WTC11 (cell line): ENCODE measurements around the gene WNK3. TPM values are rescaled to one million over a fixed set of nuclear protein-coding genes. Genes with fewer than 3 reads are reported as not detected.
A peak's percentile ranks its signal among the peaks of the same experiment; 100 is the strongest.

Experiments used
- ATAC-seq: fragments of 200-7000 bp; cut with Tn5 transposase; 2 replicates; pipeline ENCODE4 v1.10.0; 2021; ENCODE audit warnings: mild to moderate bottlenecking, moderate library complexity
- CTCF ChIA-PET: fragments of 300-600 bp; sonication (Branson Sonifier 250); formaldehyde crosslinking; loops from one replicate; lab custom pipeline; 2021; ENCODE audit warnings: antibody characterized with exemption; lab: Charles Lee
- POLR2A ChIA-PET: fragments of 350-600 bp; sonication (Branson Sonifier 250); formaldehyde crosslinking; loops from one replicate; lab custom pipeline; 2021; ENCODE audit warnings: antibody characterized with exemption; lab: Charles Lee
- DNase-seq: peaks from one replicate; pipeline ENCODE4 v3.0.0; 2021; ENCODE audit warnings: low spot score
- H3K27ac Mint-ChIP-seq: 2 replicates; pipeline ENCODE4 v1.8.0; 2021; ENCODE audit warnings: mixed read lengths
- H3K27me3 Mint-ChIP-seq: 2 replicates; pipeline ENCODE4 v1.8.0; 2021; ENCODE audit warnings: low read depth, mild to moderate bottlenecking, moderate library complexity, mixed read lengths
- H3K36me3 Mint-ChIP-seq: 2 replicates; pipeline ENCODE4 v1.8.0; 2021; ENCODE audit warnings: mixed read lengths
- H3K4me1 Mint-ChIP-seq: 2 replicates; pipeline ENCODE4 v1.8.0; 2022; ENCODE audit warnings: mixed read lengths
- H3K4me3 Mint-ChIP-seq: 2 replicates; pipeline ENCODE4 v1.8.0; 2021; ENCODE audit warnings: mild to moderate bottlenecking, moderate library complexity, mixed read lengths
- H3K9me3 Mint-ChIP-seq: 2 replicates; pipeline ENCODE4 v1.8.0; 2021; ENCODE audit warnings: mixed read lengths
- ATF2 ChIP-seq: sonication (generic); formaldehyde crosslinking; IDR thresholded peaks from 2 replicates; pipeline ENCODE4 v1.8.1; 2022; ENCODE audit warnings: low read depth, missing genetic modification reagents, borderline replicate concordance
- E2F1 ChIP-seq: sonication (generic); formaldehyde crosslinking; IDR thresholded peaks from 2 replicates; pipeline ENCODE4 v1.8.0; 2022; ENCODE audit warnings: mild to moderate bottlenecking, missing genetic modification reagents
- ELF4 ChIP-seq: sonication (generic); formaldehyde crosslinking; IDR thresholded peaks from 2 replicates; pipeline ENCODE4 v1.8.1; 2022; ENCODE audit warnings: low read depth, mild to moderate bottlenecking, moderate library complexity, missing genetic modification reagents
- EMX1 ChIP-seq: fragments of 250-450 bp; sonication (Bioruptor Pico); IDR thresholded peaks from 2 replicates; pipeline ENCODE4 v1.8.0; 2021; ENCODE audit warnings: mild to moderate bottlenecking
- ERG ChIP-seq: fragments of 250-450 bp; sonication (Bioruptor Pico); IDR thresholded peaks from 2 replicates; pipeline ENCODE4 v1.8.0; 2021; ENCODE audit warnings: mild to moderate bottlenecking
- GTF2I ChIP-seq: fragments of 250-450 bp; sonication (Bioruptor Pico); conservative IDR thresholded peaks from 2 replicates; pipeline ENCODE4 v1.4.0; 2021; ENCODE audit warnings: mild to moderate bottlenecking
- HMGA2 ChIP-seq: fragments of 250-450 bp; sonication (Bioruptor Pico); IDR thresholded peaks from 2 replicates; pipeline ENCODE4 v1.4.0; 2021; ENCODE audit warnings: mild to moderate bottlenecking, moderate library complexity
- KAT7 ChIP-seq: sonication (generic); formaldehyde crosslinking; IDR thresholded peaks from 2 replicates; pipeline ENCODE4 v1.8.1; 2023; ENCODE audit warnings: missing genetic modification reagents, mild to moderate bottlenecking, borderline replicate concordance
- MAX ChIP-seq: sonication (generic); formaldehyde crosslinking; IDR thresholded peaks from 2 replicates; pipeline ENCODE4 v1.8.0; 2022; ENCODE audit warnings: mild to moderate bottlenecking, missing genetic modification reagents
- RORB ChIP-seq: fragments of 250-450 bp; sonication (Bioruptor Pico); IDR thresholded peaks from 2 replicates; pipeline ENCODE4 v1.9.0; 2021; ENCODE audit warnings: mild to moderate bottlenecking
- SP1 ChIP-seq: sonication (generic); formaldehyde crosslinking; conservative IDR thresholded peaks from 2 replicates; pipeline ENCODE4 v1.8.1; 2022; ENCODE audit warnings: missing genetic modification reagents
- TCF7 ChIP-seq: sonication (generic); formaldehyde crosslinking; IDR thresholded peaks from 2 replicates; pipeline ENCODE4 v1.8.0; 2022; ENCODE audit warnings: mild to moderate bottlenecking, low read depth, missing genetic modification reagents, moderate library complexity
- USF1 ChIP-seq: sonication (generic); formaldehyde crosslinking; IDR thresholded peaks from 2 replicates; pipeline ENCODE4 v1.8.0; 2022; ENCODE audit warnings: mild to moderate bottlenecking, missing genetic modification reagents
- USF2 ChIP-seq: sonication (generic); formaldehyde crosslinking; IDR thresholded peaks from 2 replicates; pipeline ENCODE4 v1.8.1; 2023; ENCODE audit warnings: mild to moderate bottlenecking, missing genetic modification reagents, moderate library complexity
- total RNA-seq: library from RNA; stranded (reverse); gene quantifications from 3 replicates; pipeline ENCODE4 v1.2.3, GENCODE V29; 2021
- TF ChIP-seq, protein P1 (sequence below): sonication (generic); formaldehyde crosslinking; IDR thresholded peaks from 2 replicates; pipeline ENCODE4 v1.8.1; 2022; ENCODE audit warnings: mild to moderate bottlenecking, moderate library complexity, missing genetic modification reagents
- TF ChIP-seq, protein P2 (sequence below): sonication (generic); formaldehyde crosslinking; IDR thresholded peaks from 2 replicates; pipeline ENCODE4 v1.8.1; 2022; ENCODE audit warnings: low read depth, mild to moderate bottlenecking, moderate library complexity, missing genetic modification reagents, borderline replicate concordance

Gene WNK3
- total RNA-seq, 1 experiment from 2014 or later = 27.5 TPM

DNA sequence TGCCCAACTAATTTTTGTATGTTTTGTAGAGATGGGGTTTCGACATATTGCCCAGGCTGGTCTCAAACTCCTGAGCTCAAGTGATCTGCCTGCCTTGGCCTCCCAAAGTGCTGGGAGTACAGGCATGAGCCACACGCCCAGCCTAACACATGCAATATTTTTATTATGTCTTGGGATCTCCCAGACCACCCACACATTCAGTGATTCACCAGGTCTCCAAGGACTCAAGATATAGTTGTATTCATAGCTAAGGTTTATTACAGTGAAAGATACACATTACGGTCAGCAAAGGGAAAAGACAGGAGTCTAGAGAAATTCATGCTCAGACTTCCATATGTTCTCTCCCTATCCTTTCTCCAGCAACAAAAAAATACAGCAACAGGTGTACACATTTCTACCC is 149.3 kb downstream of the WNK3 start (continued):
- no peak for TF ChIP-seq USF2 (CRISPR knock-in tag)
- TF ChIP-seq ATF2 (CRISPR knock-in tag) = no peak

GRCh38 chrX:54198262-54198661 is 159.6 kb downstream of the WNK3 start:
- H3K4me3 Mint-ChIP-seq = no peak overlapping the region; the same call in 1 of the 2 replicates
- H3K27me3 Mint-ChIP-seq = no peaks in the 10 kb centered on the region
- TF ChIP-seq ELF4 (CRISPR knock-in tag) = no peak
- TF ChIP-seq, protein P1, sequence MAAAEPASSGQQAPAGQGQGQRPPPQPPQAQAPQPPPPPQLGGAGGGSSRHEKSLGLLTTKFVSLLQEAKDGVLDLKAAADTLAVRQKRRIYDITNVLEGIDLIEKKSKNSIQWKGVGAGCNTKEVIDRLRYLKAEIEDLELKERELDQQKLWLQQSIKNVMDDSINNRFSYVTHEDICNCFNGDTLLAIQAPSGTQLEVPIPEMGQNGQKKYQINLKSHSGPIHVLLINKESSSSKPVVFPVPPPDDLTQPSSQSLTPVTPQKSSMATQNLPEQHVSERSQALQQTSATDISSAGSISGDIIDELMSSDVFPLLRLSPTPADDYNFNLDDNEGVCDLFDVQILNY (CRISPR knock-in tag) = no peak
- TF ChIP-seq, protein P2, sequence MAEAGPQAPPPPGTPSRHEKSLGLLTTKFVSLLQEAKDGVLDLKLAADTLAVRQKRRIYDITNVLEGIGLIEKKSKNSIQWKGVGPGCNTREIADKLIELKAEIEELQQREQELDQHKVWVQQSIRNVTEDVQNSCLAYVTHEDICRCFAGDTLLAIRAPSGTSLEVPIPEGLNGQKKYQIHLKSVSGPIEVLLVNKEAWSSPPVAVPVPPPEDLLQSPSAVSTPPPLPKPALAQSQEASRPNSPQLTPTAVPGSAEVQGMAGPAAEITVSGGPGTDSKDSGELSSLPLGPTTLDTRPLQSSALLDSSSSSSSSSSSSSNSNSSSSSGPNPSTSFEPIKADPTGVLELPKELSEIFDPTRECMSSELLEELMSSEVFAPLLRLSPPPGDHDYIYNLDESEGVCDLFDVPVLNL (CRISPR knock-in tag) = no peak
- no peak for TF ChIP-seq USF1 (CRISPR knock-in tag)
- no peak for TF ChIP-seq GTF2I (CRISPR knock-in tag)
- H3K4me1 Mint-ChIP-seq = peaks cover 14% of the 10 kb centered on the region
- no peaks in the 10 kb centered on the region for H3K36me3 Mint-ChIP-seq
- ChIA-PET POLR2A (interaction anchor here (0.6 kb wide), 1 partner anchor 246 kb away, joined by 3 read pairs; no protein-coding TSS in a partner anchor), CTCF (no interaction called here)
- H3K27ac Mint-ChIP-seq = peak overlapping the region; percentile 61; the same call in 1 of the 2 replicates
- H3K9me3 Mint-ChIP-seq = no peaks in the 10 kb centered on the region
- DNase-seq = peak; percentile 12
- peak; percentile 59; the same call in 1 of the 2 replicates for ATAC-seq

GRCh38 chrX:54194982-54195588 is 162.8 kb downstream of the WNK3 start:
- no peak for ATAC-seq
- POLR2A ChIA-PET = no interaction called here
- TF ChIP-seq HMGA2 (CRISPR knock-in tag) = no peak
- TF ChIP-seq KAT7 (CRISPR knock-in tag) = no peak
- Mint-ChIP-seq H3K9me3 (no peaks in the 10 kb centered on the region), H3K36me3 (no peaks in the 10 kb centered on the region), H3K27me3 (no peaks in the 10 kb centered on the region), H3K27ac (no peak overlapping the region), H3K4me3 (no peak overlapping the region), H3K4me1 (peaks cover 14% of the 10 kb centered on the region)
- DNase-seq = no peak
- CTCF ChIA-PET = no interaction called here

DNA sequence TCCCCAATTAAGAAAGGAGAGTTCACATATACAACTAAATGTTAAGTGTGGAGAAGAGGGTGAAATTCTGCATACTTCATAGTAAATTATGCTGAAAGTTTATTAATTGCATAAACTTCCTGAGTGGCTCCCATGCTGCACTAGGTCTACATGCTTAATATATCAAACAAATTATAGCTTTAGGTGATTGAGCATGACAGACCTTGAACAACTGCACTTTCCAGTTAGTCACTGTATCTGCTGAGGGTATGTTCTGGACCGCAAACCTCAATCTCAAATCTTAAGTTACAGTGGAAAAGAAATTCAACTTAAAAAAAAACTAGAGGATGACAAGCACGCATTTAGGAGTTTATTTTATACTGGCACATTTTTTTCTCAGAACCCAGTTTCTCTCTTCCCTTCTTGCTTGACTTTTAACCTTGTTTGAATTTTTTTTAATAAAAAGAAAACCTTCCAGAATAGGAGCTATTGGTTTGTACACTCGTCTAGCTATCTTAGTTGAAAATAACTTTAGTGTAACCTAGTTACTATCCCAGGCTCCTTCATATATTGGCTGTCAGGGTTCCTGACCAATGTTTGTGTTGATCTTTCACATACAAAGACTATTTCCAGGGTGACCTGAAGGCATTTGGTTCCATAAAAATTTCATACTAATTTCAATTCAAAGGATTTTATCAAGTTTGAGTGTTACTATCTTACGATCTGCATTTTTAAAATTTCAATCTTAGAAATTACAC is 164.6 kb downstream of the WNK3 start:
- CTCF ChIA-PET = no interaction called here
- DNase-seq (no peak), ATAC-seq (no peak)
- Mint-ChIP-seq H3K27ac (no peak overlapping the region), H3K36me3 (no peaks in the 10 kb centered on the region), H3K4me1 (peaks cover 2% of the 10 kb centered on the region), H3K4me3 (no peak overlapping the region), H3K27me3 (no peaks in the 10 kb centered on the region), H3K9me3 (no peaks in the 10 kb centered on the region)
- POLR2A ChIA-PET = interaction anchor here (0.6 kb wide), 1 partner anchor 229 kb away, joined by 3 read pairs; no protein-coding TSS in a partner anchor
- TF ChIP-seq SP1 (CRISPR knock-in tag) (no peak), EMX1 (CRISPR knock-in tag) (no peak), MAX (CRISPR knock-in tag) (no peak), RORB (CRISPR knock-in tag) (no peak), E2F1 (CRISPR knock-in tag) (no peak), USF1 (CRISPR knock-in tag) (no peak), ERG (CRISPR knock-in tag) (no peak), ELF4 (CRISPR knock-in tag) (no peak), TCF7 (CRISPR knock-in tag) (no peak)
